GM12891 (cell line): ENCODE results near the gene VWA5A.

ENCODE experiments used
- DNase-seq: peaks from one replicate; pipeline ENCODE4 v3.0.0; 2011; ENCODE audit warnings: low spot score; ENCODE audit not compliant: insufficient read length
- FAIRE-seq: peaks from 2 replicates; lab custom pipeline; 2011; peaks lifted over from hg19 to GRCh38; lab: Jason Lieb, UNC
- PAX5 ChIP-seq: IDR thresholded peaks from 2 replicates; pipeline ENCODE4 v1.6.1; 2011; ENCODE audit warnings: low read length, moderate library complexity, mild to moderate bottlenecking; ENCODE audit not compliant: insufficient read depth, severe bottlenecking
- POLR2A ChIP-seq: IDR thresholded peaks from 2 replicates; pipeline ENCODE4 v1.6.1; 2011; ENCODE audit warnings: low read depth, low read length, control low read depth
- POLR2AphosphoS5 ChIP-seq: IDR thresholded peaks from 2 replicates; pipeline ENCODE4 v1.6.1; 2011; ENCODE audit warnings: low read depth, low read length, control low read depth
- POU2F2 ChIP-seq: IDR thresholded peaks from 2 replicates; pipeline ENCODE4 v1.6.1; 2011; ENCODE audit warnings: low read depth, mild to moderate bottlenecking, control low read depth, low read length, moderate library complexity
- SPI1 ChIP-seq: IDR thresholded peaks from 2 replicates; pipeline ENCODE4 v1.6.1; 2011; ENCODE audit warnings: low read depth, low read length, control low read depth
- TAF1 ChIP-seq: IDR thresholded peaks from 2 replicates; pipeline ENCODE4 v1.6.1; 2011; ENCODE audit warnings: low read depth, low read length, control low read depth

The VWA5A gene

GRCh38 chr11:124176925-124177715 lies 61.9 kb downstream of the VWA5A start:
- FAIRE-seq (no peak), DNase-seq (no peak)
- TF ChIP-seq SPI1, result peak; percentile 32; the same call in 1 of the 2 replicates
- no peak for TF ChIP-seq TAF1

GRCh38 chr11:124179310-124179709 lies 64.1 kb downstream of the VWA5A start:
- no peak for DNase-seq
- no peak for FAIRE-seq
- TF ChIP-seq PAX5 (no peak), POLR2AphosphoS5 (no peak), POU2F2 (no peak), SPI1 (no peak), TAF1 (no peak), POLR2A (no peak)

DNA sequence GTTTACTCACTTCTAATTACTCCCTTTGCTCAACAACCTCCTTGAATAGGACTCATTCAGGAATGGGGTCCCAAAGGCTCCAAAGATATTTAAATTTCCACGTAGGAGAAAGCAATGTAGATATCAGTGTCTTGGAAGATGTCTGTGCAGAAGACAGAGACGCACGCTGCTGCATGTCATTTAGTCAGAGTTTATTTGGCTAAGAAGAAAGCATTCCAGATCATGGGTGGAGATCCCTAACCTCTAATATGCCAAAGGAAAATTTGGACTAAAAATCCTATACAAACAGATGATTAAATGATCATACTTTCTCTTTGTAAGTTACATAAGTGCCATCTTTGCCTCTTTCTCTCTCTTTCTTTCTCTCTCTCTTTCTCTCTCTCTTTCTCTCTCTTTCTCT lies 67.8 kb downstream of the VWA5A start, which contains the start of gene OR10D3:
TSS of gene OR10D3 (plus strand) at position 278 of the 400 bp plus-strand sequence. CDS start 1,925 bp downstream, outside the sequence.
- FAIRE-seq, result no peak
- TF ChIP-seq TAF1, result no peak
- TF ChIP-seq SPI1, result no peak
- TF ChIP-seq POLR2A, result no peak
- no peak for DNase-seq

DNA sequence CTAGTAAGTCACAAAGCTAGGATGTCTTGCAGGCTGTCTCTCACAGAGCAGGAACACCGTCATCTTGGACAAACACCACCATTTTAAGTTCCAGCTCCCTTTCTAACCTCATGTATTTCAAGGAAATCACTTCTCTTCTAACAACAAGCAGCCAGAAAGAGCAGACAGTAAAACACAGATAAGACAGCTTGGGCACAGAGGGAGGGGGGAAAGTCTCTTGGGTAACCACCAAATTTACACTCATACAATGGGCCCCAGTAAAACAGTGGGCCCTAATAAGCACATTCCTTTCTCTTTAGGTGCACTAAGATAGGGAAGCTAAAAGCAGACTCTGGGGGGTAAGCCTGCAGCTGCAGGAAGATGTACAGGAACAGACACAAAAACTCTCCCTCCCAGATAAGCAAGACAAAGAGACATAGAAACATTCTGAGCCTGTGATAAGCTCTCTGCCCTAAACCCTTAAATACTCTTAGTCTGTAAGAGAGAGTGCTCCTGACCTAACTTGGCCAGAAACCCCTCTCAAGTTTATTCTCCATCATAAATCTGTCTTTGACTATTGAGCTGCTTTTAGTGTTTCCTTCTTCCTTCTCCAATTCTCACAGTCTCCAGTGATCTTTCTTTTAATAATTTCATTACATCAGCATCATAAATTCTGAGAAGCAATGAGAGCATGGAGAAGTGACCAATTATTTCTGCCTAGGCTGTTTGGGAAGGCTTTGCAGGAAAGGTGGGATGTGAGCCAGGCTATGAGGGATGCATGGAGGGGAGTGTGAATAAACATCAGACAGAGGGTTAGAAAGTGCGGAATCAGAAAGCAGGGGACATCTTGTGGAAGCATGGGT lies 75.3 kb downstream of the VWA5A start:
- FAIRE-seq, result no peak
- TF ChIP-seq POLR2AphosphoS5 (no peak), SPI1 (no peak), TAF1 (no peak), POLR2A (no peak), PAX5 (no peak), POU2F2 (no peak)

GRCh38 chr11:124193221-124194010 lies 78.2 kb downstream of the VWA5A start:
- TF ChIP-seq SPI1, result 0 out of 2 replicates have a peak, but pooled peaks have one; percentile 2
- no peak for TF ChIP-seq POLR2AphosphoS5
- no peak for DNase-seq

More for the DNA sequence above, 75.3 kb downstream of the VWA5A start:
- no peak for DNase-seq

GRCh38 chr11:124194293-124195188 lies 79.3 kb downstream of the VWA5A start:
- no peak for FAIRE-seq

More at GRCh38 chr11:124193221-124194010, 78.2 kb downstream of the VWA5A start:
- no peak for FAIRE-seq

DNA sequence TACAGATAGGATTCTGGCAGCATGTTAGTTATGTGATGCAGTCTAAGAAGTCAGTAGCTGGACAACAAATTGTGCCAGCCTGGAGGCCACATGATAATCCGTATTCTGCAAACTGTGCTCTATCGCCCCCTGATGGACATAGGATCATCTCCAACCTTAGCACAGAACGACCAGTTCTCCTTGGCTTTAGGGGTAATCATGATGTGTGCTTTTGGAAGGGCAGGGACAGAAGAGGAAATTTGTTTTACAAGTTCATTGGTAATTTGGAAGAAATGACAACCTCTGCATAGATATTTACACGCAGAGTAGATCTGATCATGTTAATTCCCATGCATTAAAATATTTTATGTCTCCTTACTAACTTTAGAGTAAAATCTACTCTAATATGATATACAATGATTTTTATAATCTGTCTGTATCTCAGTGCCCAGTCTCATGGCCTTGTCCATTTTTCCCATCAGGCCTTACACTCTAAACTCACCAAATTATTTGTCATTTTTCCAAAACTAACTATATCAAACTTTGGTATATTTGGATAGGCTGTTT lies 80.0 kb downstream of the VWA5A start:
- DNase-seq, result no peak
- TF ChIP-seq POLR2A (no peak), TAF1 (no peak), POU2F2 (no peak), POLR2AphosphoS5 (no peak), PAX5 (no peak), SPI1 (no peak)
- peak; percentile 97 for FAIRE-seq

More at GRCh38 chr11:124194293-124195188, 79.3 kb downstream of the VWA5A start:
- no peak for DNase-seq
- TF ChIP-seq TAF1, result no peak
- TF ChIP-seq POU2F2, result no peak
- TF ChIP-seq POLR2AphosphoS5, result no peak
- TF ChIP-seq SPI1, result no peak
- TF ChIP-seq PAX5, result no peak
- no peak for TF ChIP-seq POLR2A
